Hepatocyte (in vitro differentiated cells): ENCODE results near the gene NKAIN2.

ENCODE experiments used
- EZH2 ChIP-seq: fragments of 200-600 bp; sonication (generic); IDR thresholded peaks from 2 replicates; pipeline ENCODE4 v1.6.1; 2016; ENCODE audit warnings: antibody characterized with exemption, mild to moderate bottlenecking, borderline replicate concordance
- EZH2phosphoT487 ChIP-seq: fragments of 200-600 bp; sonication (generic); IDR thresholded peaks from one replicate; pipeline ENCODE4 v1.6.1; 2018; ENCODE audit warnings: antibody characterized with exemption, mild to moderate bottlenecking, low read depth, moderate library complexity; ENCODE audit not compliant: unreplicated experiment, severe bottlenecking
- TF ChIP-seq, protein P1 (sequence below): fragments of 200-600 bp; sonication (generic); IDR thresholded peaks from 2 replicates; pipeline ENCODE4 v1.5.1; 2016; ENCODE audit warnings: antibody characterized with exemption, mild to moderate bottlenecking; ENCODE audit not compliant: poor library complexity

DNA sequence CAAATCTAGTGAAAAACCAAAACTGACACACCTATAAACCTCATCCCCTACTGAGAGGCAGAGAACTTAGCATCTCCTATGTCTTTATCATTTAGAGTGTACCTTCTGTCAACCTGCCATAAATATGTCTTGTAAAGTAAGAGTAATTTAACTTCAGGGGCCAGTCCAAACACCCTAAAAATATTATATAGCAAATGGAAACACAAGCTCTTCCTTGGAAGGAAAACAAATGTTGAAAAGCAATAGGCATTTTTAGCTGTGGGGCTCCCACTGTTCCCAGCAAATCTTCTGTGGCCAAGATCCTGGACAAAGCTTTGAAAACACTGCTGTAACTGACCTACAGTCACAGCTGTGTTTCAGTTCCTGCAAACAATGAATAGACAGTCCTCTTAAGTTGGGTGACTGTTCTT is 1018.5 kb downstream of the NKAIN2 start:
- TF ChIP-seq, protein P1, sequence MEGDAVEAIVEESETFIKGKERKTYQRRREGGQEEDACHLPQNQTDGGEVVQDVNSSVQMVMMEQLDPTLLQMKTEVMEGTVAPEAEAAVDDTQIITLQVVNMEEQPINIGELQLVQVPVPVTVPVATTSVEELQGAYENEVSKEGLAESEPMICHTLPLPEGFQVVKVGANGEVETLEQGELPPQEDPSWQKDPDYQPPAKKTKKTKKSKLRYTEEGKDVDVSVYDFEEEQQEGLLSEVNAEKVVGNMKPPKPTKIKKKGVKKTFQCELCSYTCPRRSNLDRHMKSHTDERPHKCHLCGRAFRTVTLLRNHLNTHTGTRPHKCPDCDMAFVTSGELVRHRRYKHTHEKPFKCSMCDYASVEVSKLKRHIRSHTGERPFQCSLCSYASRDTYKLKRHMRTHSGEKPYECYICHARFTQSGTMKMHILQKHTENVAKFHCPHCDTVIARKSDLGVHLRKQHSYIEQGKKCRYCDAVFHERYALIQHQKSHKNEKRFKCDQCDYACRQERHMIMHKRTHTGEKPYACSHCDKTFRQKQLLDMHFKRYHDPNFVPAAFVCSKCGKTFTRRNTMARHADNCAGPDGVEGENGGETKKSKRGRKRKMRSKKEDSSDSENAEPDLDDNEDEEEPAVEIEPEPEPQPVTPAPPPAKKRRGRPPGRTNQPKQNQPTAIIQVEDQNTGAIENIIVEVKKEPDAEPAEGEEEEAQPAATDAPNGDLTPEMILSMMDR = no peak
- TF ChIP-seq EZH2phosphoT487 (no peak), EZH2 (no peak)
